GM15510 (cell line): ENCODE measurements around the gene PPM1H.

Experiments used
- POLR2A ChIP-seq: IDR thresholded peaks from 3 replicates; pipeline ENCODE4 v1.6.1; 2011; ENCODE audit warnings: borderline replicate concordance; ENCODE audit not compliant: insufficient read length; ENCODE audit errors: extremely low read depth

The PPM1H gene

DNA sequence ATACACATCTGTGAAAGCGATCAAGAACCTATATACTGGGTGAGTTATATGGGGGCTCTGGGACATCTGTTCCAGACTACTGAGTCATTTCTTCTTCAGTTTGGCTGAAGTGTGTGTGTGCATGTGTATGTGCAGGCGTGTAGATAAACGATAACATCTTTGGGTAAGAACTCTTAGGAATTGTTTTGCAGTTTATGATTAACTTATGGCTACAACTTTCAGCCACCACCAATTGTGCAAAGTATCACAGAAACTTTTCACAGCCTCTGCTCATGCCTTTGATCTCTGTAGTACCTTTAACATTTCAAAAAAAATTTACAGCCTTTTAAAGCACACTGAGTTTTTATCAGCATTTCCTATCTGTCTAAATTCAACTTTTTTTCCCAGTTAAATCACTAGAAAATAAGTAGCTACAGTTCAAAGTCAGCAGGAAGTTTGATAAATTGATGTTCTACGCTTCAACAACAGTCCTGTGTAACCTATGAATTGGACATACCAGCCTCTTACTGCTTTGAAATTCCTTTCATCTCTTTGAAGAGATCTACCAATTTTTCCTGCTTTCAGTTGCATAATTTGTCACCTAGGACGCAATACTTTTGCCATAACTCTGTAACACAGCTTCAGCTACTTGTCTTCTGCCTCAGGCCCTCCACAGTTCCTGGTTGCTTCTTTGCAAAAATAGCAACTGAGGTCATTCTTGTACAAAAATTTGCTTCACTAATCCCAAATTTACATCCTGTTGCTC, 43.0 kb downstream of the PPM1H start:
- no peak for TF ChIP-seq POLR2A

DNA sequence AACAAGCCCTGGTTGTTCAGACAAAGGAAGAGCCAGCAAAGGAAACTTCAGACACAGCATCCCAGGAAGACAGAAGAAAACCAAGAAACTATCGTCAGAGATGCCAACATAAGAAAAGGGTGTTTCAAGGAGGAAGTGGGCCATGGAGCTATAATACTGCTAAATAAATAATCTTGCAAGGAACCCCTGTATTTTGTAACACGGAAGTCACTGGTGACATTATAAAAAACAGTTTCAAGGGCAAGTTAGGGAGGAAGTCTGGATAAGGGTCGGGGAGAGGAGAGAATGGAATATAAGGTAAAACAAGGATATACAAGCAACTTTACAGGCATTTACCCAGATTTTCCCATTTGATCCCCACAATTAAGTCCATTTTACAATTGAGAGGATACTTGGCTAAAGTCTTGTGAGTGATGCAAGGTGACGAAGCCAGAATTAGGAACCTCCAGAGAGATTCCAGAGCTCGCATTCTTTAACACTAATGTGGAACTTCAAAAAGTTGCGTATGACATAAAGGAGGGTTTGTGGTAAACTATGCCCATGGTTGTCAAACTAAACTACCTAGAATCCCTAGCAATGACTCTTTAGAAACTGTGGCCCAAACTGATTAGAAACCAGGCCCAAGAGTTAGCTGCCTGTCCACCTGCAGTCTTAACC, 46.4 kb downstream of the PPM1H start:
- TF ChIP-seq POLR2A: no peak

DNA sequence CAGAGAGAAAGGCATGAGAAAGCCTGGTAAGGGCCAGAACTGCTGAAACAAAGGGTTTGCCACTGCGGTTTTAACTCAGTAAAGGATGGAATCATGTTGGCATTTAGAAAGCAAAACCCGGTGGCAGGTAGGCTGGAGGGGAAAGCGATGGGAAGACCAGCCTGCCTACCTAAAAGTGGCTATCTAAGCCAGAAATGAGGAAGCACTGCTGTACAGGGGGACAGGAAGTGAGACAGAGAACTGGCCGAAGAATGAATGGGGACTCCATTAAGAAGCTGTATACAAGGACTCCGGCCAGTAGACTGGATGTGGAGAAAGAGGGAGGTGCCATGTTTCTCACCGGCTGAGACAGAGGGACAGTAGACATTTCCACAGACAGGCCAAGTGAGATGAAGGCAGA, 48.2 kb downstream of the PPM1H start:
- no peak for TF ChIP-seq POLR2A

DNA sequence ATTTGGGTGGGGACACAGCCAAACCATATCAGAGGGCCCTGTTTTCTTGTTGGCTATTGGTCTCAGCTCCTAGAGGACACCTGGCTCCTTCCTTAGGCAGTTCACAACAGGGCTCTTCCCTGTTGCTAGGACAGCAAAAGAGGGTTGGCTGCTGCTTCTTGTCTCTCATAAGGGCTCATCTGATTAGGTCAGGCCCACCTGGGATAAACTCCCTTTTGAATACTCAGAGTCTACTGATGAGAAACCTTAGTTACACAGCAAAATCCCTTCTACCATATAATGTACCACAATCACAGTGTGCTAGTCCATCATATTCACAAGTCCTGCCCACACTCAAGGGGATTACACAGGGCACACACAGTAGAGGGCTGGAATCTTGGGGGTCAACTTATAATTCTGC, 49.7 kb downstream of the PPM1H start:
- no peak for TF ChIP-seq POLR2A

DNA sequence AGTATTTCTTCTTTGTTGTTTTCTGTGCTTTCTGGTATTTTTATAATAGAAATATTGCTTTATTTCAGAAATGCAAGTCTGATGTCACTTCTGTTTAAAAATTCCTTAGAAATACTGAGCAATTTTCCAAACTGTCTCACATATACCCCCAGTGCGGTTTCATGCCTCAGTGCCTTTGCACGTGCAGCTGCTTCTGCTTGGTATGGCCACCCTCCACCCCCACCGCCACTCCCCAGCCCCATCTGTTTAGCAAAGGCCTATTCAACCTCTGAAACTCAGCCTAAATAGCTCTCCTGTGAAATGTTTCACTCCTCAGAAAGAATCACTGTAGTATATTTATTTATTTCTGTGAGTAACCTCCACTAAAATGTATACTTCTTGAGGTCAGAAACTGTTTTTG, 52.3 kb downstream of the PPM1H start:
- no peak for TF ChIP-seq POLR2A

DNA sequence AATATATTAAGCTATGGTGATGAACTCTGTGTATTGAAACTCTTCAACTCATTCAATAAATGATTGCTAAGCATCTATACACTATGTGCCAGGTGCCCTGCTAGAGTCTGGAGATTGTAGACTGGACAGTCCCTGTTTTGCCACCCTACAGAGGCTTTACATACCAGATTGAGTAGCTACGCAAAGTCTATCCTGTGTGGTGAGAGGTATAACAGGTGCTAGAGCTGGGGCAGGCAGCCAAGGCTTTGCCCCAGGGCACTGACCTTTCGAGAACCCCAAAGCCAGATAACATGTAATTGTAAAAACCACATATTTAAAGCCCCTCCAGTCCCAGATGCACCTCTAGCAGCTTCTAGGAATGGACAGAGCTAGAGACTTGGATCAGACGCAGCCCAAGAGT, 52.8 kb downstream of the PPM1H start:
- no peak for TF ChIP-seq POLR2A

DNA sequence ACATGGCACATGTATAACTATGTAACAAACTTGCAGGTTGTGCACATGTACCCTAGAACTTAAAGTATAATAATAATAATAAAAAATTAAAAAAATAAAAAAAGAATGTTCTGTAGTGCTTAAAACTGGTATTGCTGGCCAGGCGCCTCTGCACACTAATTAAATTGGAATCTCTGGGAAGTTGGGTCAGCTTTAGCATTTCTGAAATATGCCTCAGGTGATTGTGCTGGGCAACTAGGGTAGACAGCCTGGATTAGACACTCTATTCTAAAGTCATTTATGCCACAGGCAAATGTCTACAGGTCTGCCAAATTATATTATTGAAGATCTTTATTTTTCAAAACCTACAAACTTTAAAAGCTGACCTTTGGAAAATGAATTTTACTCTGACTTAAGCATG, 55.3 kb downstream of the PPM1H start:
- no peak for TF ChIP-seq POLR2A

DNA sequence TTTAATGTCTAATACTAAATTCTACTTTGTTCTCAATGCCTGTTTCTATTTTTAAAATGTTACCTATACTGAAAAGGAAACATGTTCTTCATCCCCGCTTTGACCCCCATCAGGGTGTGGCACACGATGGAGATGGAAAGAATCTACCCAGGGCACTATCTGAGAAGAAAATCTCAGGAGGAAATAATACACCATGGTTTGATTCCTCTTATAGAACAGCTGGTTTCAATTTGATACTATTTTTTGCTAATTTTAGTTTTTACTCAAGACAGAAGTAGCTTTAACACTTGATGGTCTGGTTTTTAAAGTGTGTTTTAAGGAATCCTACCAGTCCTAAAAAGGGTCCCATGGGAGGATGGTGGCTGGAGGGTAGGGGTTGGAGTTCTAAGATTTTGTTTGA, 56.7 kb downstream of the PPM1H start:
- TF ChIP-seq POLR2A: no peak

DNA sequence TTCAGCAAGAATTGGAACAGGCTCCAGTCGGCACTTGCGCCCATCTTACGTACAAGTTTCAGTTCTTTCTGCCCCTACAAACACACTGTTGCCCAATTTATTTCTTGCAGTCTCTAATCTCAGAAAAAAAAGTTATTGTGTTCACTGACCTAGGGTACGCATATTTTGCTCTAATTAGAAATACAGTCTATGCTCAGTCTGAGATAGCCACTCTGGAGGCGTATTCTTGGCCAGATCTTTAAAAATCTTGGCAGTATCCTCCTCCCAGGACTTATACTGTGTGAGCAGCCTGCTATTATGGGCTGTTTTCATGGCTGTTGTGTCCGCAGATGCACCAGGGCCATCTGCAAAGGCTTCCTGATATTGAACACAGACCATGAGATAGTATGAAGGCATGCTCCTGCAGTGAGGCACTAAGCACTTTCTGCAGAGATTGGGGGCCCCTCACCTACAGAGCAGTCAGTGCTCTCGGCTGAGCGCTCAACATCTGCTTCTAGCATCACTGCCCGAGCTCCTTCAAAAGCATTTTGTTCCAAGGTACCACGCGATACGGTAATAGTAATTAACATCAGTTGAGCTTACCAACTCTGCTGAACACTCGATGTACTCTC, 57.9 kb downstream of the PPM1H start:
- TF ChIP-seq POLR2A: no peak

DNA sequence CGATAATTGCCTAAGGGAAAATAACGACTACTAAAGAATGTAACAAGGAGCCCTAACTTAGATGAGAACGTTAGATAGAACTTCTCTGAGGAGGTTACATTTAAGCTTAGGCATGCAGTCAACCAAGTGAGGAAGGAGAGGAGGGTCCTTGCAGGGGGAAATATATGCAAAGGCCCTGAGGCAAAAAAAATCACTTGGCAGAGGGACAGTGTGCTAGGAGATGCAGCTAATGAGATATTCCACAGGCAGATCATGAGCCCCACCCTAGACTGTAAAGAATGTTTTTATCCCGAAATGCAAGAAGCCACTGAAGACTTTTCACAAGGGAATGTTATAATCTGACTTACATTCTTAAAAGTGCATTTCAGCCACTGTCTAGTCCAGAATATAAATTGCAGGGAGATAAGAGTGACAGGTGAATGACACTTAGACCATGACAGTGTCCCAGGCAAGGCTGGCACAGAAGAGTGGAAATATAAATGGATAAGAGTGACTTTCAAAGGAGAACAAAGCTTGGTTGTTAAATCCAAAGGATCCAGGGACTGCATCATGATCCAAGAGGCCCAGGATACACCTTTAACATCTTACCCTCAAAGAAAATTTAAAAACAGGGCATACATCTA, 61.0 kb downstream of the PPM1H start:
- no peak for TF ChIP-seq POLR2A

DNA sequence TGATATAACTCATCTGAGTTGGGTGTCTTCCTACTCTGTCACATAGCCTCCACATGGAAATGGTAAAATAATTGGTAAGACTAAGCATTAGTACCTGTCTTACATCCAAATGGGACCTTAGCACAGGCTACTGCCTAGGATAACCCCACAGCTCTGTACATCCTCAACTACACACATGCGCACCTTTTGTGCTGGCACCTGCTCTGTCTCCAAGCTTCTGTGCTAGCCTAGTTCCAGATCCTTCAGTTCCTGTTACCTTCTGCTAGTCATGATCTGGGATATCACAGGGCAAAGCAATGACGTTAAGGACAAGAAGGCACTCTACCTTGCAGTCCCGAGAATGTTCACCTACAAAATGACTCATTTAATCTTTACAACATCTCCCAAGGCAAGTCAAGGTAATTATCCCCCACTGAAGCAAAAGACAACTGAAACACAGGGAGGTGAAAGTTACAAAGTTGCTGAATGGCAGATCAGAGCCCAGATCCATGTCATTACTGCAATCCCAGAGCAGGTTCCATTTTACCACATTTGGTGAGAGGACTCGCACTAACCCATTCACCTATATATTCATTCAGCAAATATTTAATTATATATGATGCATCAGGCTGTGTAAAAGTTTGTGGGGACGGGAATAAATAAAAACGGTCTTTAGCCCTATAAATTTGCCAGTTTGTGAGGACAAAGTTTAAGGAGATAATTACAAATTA, 61.7 kb downstream of the PPM1H start:
- TF ChIP-seq POLR2A: no peak

DNA sequence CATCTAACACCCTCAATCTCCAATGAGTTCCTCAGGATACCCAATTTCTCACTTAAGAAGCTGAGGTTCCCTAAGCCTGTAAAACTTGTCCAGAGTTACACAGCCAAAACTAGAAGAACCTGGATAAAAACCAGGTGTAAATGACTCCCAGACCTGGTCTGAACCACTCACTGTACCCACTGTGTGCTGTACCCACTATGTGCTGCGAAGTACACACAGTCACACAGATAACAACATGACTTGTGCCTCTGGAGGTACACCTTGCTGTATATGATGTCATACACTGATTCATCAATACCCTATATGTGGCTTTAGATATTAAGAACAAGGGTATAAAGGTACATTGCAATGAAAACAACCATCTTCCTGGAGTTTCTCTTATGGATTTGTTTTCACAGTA, 66.1 kb downstream of the PPM1H start:
- TF ChIP-seq POLR2A: no peak

DNA sequence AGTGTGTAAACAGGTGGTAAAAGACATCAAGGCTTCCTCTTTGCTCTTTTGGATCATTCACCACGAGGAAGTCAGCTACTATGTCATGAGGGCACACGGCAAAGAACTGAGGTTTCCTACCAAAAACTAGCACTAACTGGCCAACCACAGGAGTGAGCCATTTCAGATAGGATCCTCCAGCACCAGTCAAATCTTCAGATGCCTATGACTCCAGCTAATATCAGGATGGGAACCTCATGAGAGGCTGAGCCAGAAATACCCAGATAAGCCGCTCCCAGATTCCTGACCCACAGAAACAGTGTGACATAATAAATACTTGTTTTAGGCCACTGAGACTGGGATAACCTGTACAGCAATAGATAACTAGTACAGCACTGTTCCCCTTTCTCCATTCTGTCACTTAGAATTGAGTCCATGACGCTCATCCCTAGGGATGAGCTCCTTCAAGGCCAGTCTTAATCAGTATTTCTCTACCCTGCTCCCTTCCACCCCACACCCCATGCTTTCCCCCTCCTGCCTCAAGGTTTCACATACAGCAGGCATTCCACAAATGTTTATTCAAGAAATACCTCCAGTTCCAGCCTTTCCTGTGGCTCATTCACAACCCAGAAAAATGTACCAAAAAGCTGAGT, 68.4 kb downstream of the PPM1H start:
- TF ChIP-seq POLR2A: no peak

DNA sequence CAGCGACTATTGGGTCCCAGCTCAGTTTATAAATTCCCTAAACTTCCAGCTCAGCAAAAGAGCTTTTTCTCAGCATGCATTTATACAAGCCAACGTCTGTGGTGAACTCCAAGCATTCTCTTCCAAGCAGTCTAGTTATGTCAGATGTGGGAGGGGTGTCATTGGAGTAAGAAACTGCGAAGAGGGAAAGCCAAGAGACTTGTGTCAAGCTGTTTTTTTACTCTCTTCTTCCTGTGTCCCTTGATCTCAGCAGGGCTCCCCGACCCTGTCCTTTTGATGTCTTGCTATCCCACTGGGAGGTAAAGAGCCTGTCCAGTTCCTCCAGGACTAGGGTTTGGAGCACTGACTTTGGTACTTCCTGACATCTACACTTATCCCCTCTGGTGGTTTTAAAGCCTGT, 69.0 kb downstream of the PPM1H start:
- no peak for TF ChIP-seq POLR2A
